Liver (tissue), 9 donors: ENCODE data around the gene FAM171A1. TPM values are rescaled to one million over a fixed set of nuclear protein-coding genes. Genes with fewer than 3 reads are reported as not detected.

Source experiments
- DNase-seq: peaks from one replicate; pipeline ENCODE4 v3.0.0-alpha.2; 2017; ENCODE audit warnings: low spot score
- H3K27ac ChIP-seq, 2 donors: one replicate each; pipeline ENCODE4 v1.7.0; 2013; ENCODE audit warnings: inconsistent platforms in 2 of 2, low read length in 2 of 2, control low read depth in 1 of 2, low read depth in 1 of 2, mild to moderate bottlenecking in 1 of 2
- H3K27me3 ChIP-seq, 4 donors: one replicate each; pipeline versions ENCODE4 v1.6.1 to v1.7.0; 2013; ENCODE audit warnings: low read length in 3 of 4, inconsistent platforms in 1 of 4, mild to moderate bottlenecking in 1 of 4, moderate library complexity in 1 of 4; ENCODE audit not compliant: control insufficient read depth in 4 of 4, insufficient read depth in 4 of 4
- H3K36me3 ChIP-seq, 4 donors: one replicate each; pipeline versions ENCODE4 v1.6.1 to v1.7.0; 2013; ENCODE audit warnings: low read length in 3 of 4, mild to moderate bottlenecking in 3 of 4, low read depth in 1 of 4, moderate library complexity in 1 of 4; ENCODE audit not compliant: control insufficient read depth in 4 of 4, insufficient read depth in 3 of 4
- H3K4me1 ChIP-seq, 4 donors: one replicate each; pipeline versions ENCODE4 v1.6.1 to v1.7.0; 2013; ENCODE audit warnings: low read length in 3 of 4, mild to moderate bottlenecking in 3 of 4, moderate library complexity in 1 of 4; ENCODE audit not compliant: control insufficient read depth in 4 of 4, insufficient read depth in 4 of 4
- H3K4me3 ChIP-seq, 3 donors: one replicate each; pipeline versions ENCODE4 v1.6.1 to v1.7.0; 2013; ENCODE audit warnings: low read length in 3 of 3, control low read depth in 1 of 3, low read depth in 1 of 3, mild to moderate bottlenecking in 1 of 3
- H3K9ac ChIP-seq, 2 donors: one replicate each; pipeline ENCODE4 v1.7.0; 2013; ENCODE audit warnings: low read length in 2 of 2, mild to moderate bottlenecking in 2 of 2, moderate library complexity in 2 of 2, control low read depth in 1 of 2, low read depth in 1 of 2
- H3K9me3 ChIP-seq, 4 donors: one replicate each; pipeline versions ENCODE4 v1.6.1 to v1.7.0; 2013; ENCODE audit warnings: low read length in 3 of 4; ENCODE audit not compliant: control insufficient read depth in 4 of 4
- ATF3 ChIP-seq: IDR thresholded peaks from 2 replicates; pipeline ENCODE4 v1.6.1; 2016; ENCODE audit warnings: antibody characterized with exemption
- CTCF ChIP-seq: fragments of 150-350 bp; IDR thresholded peaks from 2 replicates; pipeline ENCODE4 v1.5.1; 2017; ENCODE audit warnings: improper control_type of control experiment, low read depth, low read length; ENCODE audit not compliant: missing input control
- EGR1 ChIP-seq, 2 donors: IDR thresholded peaks; 2 replicates each; pipeline ENCODE4 v1.6.1; 2016 to 2018; ENCODE audit warnings: antibody characterized with exemption in 2 of 2, low read depth in 2 of 2
- FOXA1 ChIP-seq: IDR thresholded peaks from 2 replicates; pipeline ENCODE4 v1.6.1; 2016; ENCODE audit warnings: antibody characterized with exemption
- FOXA2 ChIP-seq: IDR thresholded peaks from 2 replicates; pipeline ENCODE4 v1.6.1; 2016; ENCODE audit warnings: antibody characterized with exemption
- GABPA ChIP-seq, 2 donors: IDR thresholded peaks in 1 of 2; conservative IDR thresholded peaks in 1 of 2; 2 replicates each; pipeline ENCODE4 v1.6.1; 2016; ENCODE audit warnings: antibody characterized with exemption in 2 of 2, mild to moderate bottlenecking in 1 of 2, moderate library complexity in 1 of 2
- HNF4A ChIP-seq, 2 donors: conservative IDR thresholded peaks; 2 replicates each; pipeline ENCODE4 v1.6.1; 2016; ENCODE audit warnings: antibody characterized with exemption in 2 of 2, mild to moderate bottlenecking in 2 of 2
- JUND ChIP-seq, 2 donors: IDR thresholded peaks; 2 replicates each; pipeline ENCODE4 v1.6.1; 2016; ENCODE audit warnings: antibody characterized with exemption in 2 of 2
- MAX ChIP-seq: IDR thresholded peaks from 2 replicates; pipeline ENCODE4 v1.6.1; 2016; ENCODE audit warnings: antibody characterized with exemption
- NR2F2 ChIP-seq: IDR thresholded peaks from 2 replicates; pipeline ENCODE4 v1.6.1; 2016; ENCODE audit warnings: antibody characterized with exemption
- RAD21 ChIP-seq, 2 donors: IDR thresholded peaks; 2 replicates each; pipeline ENCODE4 v1.6.1; 2016; ENCODE audit warnings: antibody characterized with exemption in 2 of 2, mild to moderate bottlenecking in 2 of 2
- REST ChIP-seq: IDR thresholded peaks from 2 replicates; pipeline ENCODE4 v1.6.1; 2016; ENCODE audit warnings: antibody characterized with exemption, mild to moderate bottlenecking
- RXRA ChIP-seq, 2 donors: IDR thresholded peaks; 2 replicates each; pipeline ENCODE4 v1.6.1; 2017 to 2018; ENCODE audit warnings: antibody characterized with exemption in 2 of 2, mild to moderate bottlenecking in 1 of 2
- SP1 ChIP-seq: IDR thresholded peaks from 2 replicates; pipeline ENCODE4 v1.6.1; 2018; ENCODE audit warnings: antibody characterized with exemption, mild to moderate bottlenecking
- TAF1 ChIP-seq: conservative IDR thresholded peaks from 2 replicates; pipeline ENCODE4 v1.6.1; 2016; ENCODE audit warnings: antibody characterized with exemption, mild to moderate bottlenecking
- YY1 ChIP-seq: IDR thresholded peaks from 2 replicates; pipeline ENCODE4 v1.6.1; 2016; ENCODE audit warnings: antibody characterized with exemption, mild to moderate bottlenecking
- ZBTB33 ChIP-seq: IDR thresholded peaks from 2 replicates; pipeline ENCODE4 v1.6.1; 2016; ENCODE audit warnings: antibody characterized with exemption
- WGBS: extraction: QIAGEN DNeasy Blood & Tissue Kit; methylation state at CpG from one replicate; pipeline ENCODE4 v1.1.7; 2013; 5-methylcytosine and 5-hydroxymethylcytosine counted together
- polyA plus RNA-seq, 2 donors: library from polyadenylated mRNA; stranded (reverse) in 1 of 2; unstranded in 1 of 2; fragments of 200-250 nt in 1 of 2; fragments of >200 nt in 1 of 2; fragmentation: Nextera tagmentation in 1 of 2; extraction: Ambion mirVana in 1 of 2; gene quantifications; one replicate each; pipeline versions ENCODE4 v1.2.1 to v1.2.3, GENCODE V29; 2013 to 2015
- total RNA-seq, 2 donors: library from RNA; depleted of rRNA; stranded (reverse); fragments of >200 nt; gene quantifications; one replicate each; pipeline ENCODE4 v1.2.3, GENCODE V29; 2014
- donor health status: healthy.
- donor health status: healthy.
- donor health status: healthy.
- donor health status: healthy.
- donor health status: healthy.

FAM171A1 gene
- total and polyA plus RNA-seq, 4 donors: 2.5 to 10.2 (median 7.7) TPM

- Histone ChIP-seq H3K9ac (no peak overlapping the region), H3K4me1 (peaks cover 7 to 29% (median 22%) of the 10 kb centered on the region in 4 donors), H3K9me3 (no peaks in the 10 kb centered on the region), H3K27me3 (no peaks in the 10 kb centered on the region), H3K36me3 (no peaks in the 10 kb centered on the region), H3K4me3 (no peak overlapping the region), H3K27ac (no peak overlapping the region)
- no peak for DNase-seq
- no peak for TF ChIP-seq REST
- TF ChIP-seq EGR1 (IDR thresholded peaks at IDR 0.05; ENCODE audit: low read depth in 2 of 2): no peak
- TF ChIP-seq ATF3: no peak
- TF ChIP-seq TAF1: no peak
- TF ChIP-seq JUND (IDR thresholded peaks at IDR 0.05): no peak
- no peak for TF ChIP-seq NR2F2
- no peak for TF ChIP-seq FOXA1
- no peak for TF ChIP-seq ZBTB33
- no peak for TF ChIP-seq YY1
- TF ChIP-seq GABPA (IDR thresholded peaks at IDR 0.05 in 1 of 2, conservative IDR thresholded peaks at IDR 0.05 in 1 of 2): no peak
- no peak for TF ChIP-seq CTCF
- no peak for TF ChIP-seq HNF4A (conservative IDR thresholded peaks at IDR 0.05)
- no peak for TF ChIP-seq RXRA (IDR thresholded peaks at IDR 0.05)
- no peak for TF ChIP-seq MAX
- TF ChIP-seq RAD21 (IDR thresholded peaks at IDR 0.05): no peak
- WGBS: 81% methylated on average over 4 of the region's 4 CpGs
These were observed 26.7 kb downstream of the FAM171A1 start for GRCh38 chr10:15344256-15344875.

GRCh38 chr10:15342970-15343369 is 28.1 kb downstream of the FAM171A1 start:
- Histone ChIP-seq H3K36me3 (no peaks in the 10 kb centered on the region), H3K4me3 (no peak overlapping the region), H3K4me1 (peaks cover 7 to 29% (median 22%) of the 10 kb centered on the region in 4 donors), H3K9ac (no peak overlapping the region), H3K27me3 (no peaks in the 10 kb centered on the region), H3K27ac (no peak overlapping the region), H3K9me3 (no peaks in the 10 kb centered on the region)
- 79% methylated on average over 3 of the region's 3 CpGs for WGBS
- no peak for DNase-seq
- TF ChIP-seq SP1: no peak
- TF ChIP-seq CTCF: no peak
- TF ChIP-seq FOXA1: no peak
- TF ChIP-seq FOXA2: no peak
- no peak for TF ChIP-seq HNF4A (conservative IDR thresholded peaks at IDR 0.05)
- TF ChIP-seq EGR1 (IDR thresholded peaks at IDR 0.05; ENCODE audit: low read depth in 2 of 2): no peak
- no peak for TF ChIP-seq YY1
- no peak for TF ChIP-seq RXRA (IDR thresholded peaks at IDR 0.05)
- TF ChIP-seq ZBTB33: no peak
